ENCODE measurements around the gene ANKRD37. TPM values are rescaled to one million over a fixed set of nuclear protein-coding genes. Genes with fewer than 3 reads are reported as not detected.

Gene ANKRD37
- total RNA-seq, 1 experiment from 2014 or later = 5.1 TPM

DNA sequence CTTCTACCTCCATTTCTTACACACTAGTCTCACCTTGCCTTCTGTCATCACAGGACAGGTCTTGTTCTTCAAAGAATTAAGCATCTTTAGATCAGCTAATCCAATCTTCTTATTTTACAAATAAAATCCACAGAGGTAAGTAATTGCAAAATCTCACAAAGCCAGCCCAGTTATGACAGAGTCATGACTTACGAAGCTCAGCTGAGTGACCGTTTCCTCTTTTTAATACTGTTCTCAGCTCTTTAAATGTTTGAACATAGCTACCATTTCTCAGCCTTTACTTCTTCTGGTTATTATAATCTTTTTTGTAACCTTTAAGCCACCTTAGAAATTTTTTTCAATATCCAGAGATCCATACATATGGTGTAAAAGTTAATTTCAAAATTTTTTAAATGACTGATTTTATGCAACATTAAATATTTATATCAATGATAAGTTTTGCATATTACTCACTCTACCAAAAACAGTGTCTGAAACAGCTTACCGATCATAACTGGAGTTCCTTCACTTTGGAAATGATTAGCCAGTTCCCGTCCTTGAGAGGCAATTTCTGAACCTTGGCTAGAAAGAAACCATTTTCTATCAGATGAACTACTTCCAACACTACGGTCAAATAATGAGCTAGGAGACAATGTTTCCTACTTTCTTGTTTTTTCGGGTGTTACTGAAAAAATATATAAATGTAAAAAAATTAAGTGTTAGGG lies 8.8 kb downstream of the ANKRD37 start:
- in situ Hi-C loops (cut with HindIII; ENCODE audit: low pct_unique_long_range_greater_than_20kb, low sequenced_read_pairs) = no loop called here
- DNase-seq (ENCODE audit: low read depth, low spot score) (no peak), ATAC-seq (no peak)
- no peak overlapping the region for H3K27ac ChIP-seq (ENCODE audit: low read length)
- no peaks in the 10 kb centered on the region for H3K4me1 ChIP-seq (ENCODE audit: control insufficient read depth, insufficient read depth, low read length)
- CTCF ChIA-PET = interaction anchor here (0.6 kb wide), 1 partner anchor 314 kb away, joined by 3 read pairs; no protein-coding TSS in a partner anchor
- no peak overlapping the region for H3K4me3 ChIP-seq (ENCODE audit: low read depth in 2 of 2, low read length in 2 of 2)
- intact Hi-C loops (cut with micrococcal nuclease; ENCODE audit: unreplicated experiment) = no loop called here
- H3K27me3 ChIP-seq (ENCODE audit: control insufficient read depth, insufficient read depth, low read length) = no peaks in the 10 kb centered on the region
- POLR2A ChIA-PET = no interaction called here
- no peaks in the 10 kb centered on the region; the same call in 1 of the 2 replicates for H3K36me3 ChIP-seq (ENCODE audit: control insufficient read depth, insufficient read depth, low read length)
- no peaks in the 10 kb centered on the region for H3K9me3 ChIP-seq (ENCODE audit: control insufficient read depth, insufficient read depth, low read depth, low read length)
- BruUV-seq (replicated peaks) = no TSS peak
- no peak for TF ChIP-seq SIN3A (IDR thresholded peaks at IDR 0.05; ENCODE audit: borderline replicate concordance, insufficient read depth, low read depth, low read length)
- no peak for TF ChIP-seq POLR2AphosphoS5 (IDR thresholded peaks at IDR 0.05; ENCODE audit: low read depth, low read length)
- no peak for TF ChIP-seq TCF7L2 (IDR thresholded peaks at IDR 0.05; ENCODE audit: low read depth, low read length)
- TF ChIP-seq, protein P1, sequence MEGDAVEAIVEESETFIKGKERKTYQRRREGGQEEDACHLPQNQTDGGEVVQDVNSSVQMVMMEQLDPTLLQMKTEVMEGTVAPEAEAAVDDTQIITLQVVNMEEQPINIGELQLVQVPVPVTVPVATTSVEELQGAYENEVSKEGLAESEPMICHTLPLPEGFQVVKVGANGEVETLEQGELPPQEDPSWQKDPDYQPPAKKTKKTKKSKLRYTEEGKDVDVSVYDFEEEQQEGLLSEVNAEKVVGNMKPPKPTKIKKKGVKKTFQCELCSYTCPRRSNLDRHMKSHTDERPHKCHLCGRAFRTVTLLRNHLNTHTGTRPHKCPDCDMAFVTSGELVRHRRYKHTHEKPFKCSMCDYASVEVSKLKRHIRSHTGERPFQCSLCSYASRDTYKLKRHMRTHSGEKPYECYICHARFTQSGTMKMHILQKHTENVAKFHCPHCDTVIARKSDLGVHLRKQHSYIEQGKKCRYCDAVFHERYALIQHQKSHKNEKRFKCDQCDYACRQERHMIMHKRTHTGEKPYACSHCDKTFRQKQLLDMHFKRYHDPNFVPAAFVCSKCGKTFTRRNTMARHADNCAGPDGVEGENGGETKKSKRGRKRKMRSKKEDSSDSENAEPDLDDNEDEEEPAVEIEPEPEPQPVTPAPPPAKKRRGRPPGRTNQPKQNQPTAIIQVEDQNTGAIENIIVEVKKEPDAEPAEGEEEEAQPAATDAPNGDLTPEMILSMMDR (IDR thresholded peaks at IDR 0.05) = no peak
- TF ChIP-seq, protein P2, sequence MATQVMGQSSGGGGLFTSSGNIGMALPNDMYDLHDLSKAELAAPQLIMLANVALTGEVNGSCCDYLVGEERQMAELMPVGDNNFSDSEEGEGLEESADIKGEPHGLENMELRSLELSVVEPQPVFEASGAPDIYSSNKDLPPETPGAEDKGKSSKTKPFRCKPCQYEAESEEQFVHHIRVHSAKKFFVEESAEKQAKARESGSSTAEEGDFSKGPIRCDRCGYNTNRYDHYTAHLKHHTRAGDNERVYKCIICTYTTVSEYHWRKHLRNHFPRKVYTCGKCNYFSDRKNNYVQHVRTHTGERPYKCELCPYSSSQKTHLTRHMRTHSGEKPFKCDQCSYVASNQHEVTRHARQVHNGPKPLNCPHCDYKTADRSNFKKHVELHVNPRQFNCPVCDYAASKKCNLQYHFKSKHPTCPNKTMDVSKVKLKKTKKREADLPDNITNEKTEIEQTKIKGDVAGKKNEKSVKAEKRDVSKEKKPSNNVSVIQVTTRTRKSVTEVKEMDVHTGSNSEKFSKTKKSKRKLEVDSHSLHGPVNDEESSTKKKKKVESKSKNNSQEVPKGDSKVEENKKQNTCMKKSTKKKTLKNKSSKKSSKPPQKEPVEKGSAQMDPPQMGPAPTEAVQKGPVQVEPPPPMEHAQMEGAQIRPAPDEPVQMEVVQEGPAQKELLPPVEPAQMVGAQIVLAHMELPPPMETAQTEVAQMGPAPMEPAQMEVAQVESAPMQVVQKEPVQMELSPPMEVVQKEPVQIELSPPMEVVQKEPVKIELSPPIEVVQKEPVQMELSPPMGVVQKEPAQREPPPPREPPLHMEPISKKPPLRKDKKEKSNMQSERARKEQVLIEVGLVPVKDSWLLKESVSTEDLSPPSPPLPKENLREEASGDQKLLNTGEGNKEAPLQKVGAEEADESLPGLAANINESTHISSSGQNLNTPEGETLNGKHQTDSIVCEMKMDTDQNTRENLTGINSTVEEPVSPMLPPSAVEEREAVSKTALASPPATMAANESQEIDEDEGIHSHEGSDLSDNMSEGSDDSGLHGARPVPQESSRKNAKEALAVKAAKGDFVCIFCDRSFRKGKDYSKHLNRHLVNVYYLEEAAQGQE (IDR thresholded peaks at IDR 0.05; ENCODE audit: insufficient read depth in 1 of 2, low read depth in 2 of 2, low read length in 1 of 2) = no peak

DNA sequence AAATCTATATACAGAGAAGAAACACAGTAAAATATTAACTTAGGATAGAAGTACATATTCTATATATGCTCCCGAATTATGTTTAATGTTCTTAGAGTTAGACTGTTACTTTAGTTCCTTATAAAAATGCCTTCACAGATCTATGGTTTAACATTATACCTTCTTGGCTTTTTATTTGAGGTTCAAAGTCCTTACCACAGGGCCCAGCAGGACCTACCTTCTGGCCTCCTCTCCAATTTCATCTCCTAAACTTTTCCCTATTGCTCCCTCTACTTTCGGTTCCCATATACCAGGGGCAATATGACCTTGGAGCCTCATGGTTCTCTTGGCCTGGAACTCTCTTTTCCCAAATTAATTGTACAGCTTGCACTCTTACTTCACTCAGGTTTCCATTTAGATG lies 11.8 kb downstream of the ANKRD37 start:
- Histone ChIP-seq H3K27ac (ENCODE audit: low read length) (no peak overlapping the region), H3K9me3 (ENCODE audit: control insufficient read depth, insufficient read depth, low read depth, low read length) (no peaks in the 10 kb centered on the region), H3K36me3 (ENCODE audit: control insufficient read depth, insufficient read depth, low read length) (no peaks in the 10 kb centered on the region), H3K4me1 (ENCODE audit: control insufficient read depth, insufficient read depth, low read length) (no peaks in the 10 kb centered on the region), H3K4me3 (ENCODE audit: low read depth in 2 of 2, low read length in 2 of 2) (no peak overlapping the region), H3K27me3 (ENCODE audit: control insufficient read depth, insufficient read depth, low read length) (no peaks in the 10 kb centered on the region)
- TF ChIP-seq, protein P1 (IDR thresholded peaks at IDR 0.05) = no peak
- TF ChIP-seq POLR2AphosphoS5 (IDR thresholded peaks at IDR 0.05; ENCODE audit: low read depth, low read length) (no peak), TCF7L2 (IDR thresholded peaks at IDR 0.05; ENCODE audit: low read depth, low read length) (no peak), SIN3A (IDR thresholded peaks at IDR 0.05; ENCODE audit: borderline replicate concordance, insufficient read depth, low read depth, low read length) (no peak)
- TF ChIP-seq, protein P2 (IDR thresholded peaks at IDR 0.05; ENCODE audit: insufficient read depth in 1 of 2, low read depth in 2 of 2, low read length in 1 of 2) = no peak
- ChIA-PET POLR2A (no interaction called here), CTCF (no interaction called here)
- no TSS peak for BruUV-seq (replicated peaks)
- in situ Hi-C loops (cut with HindIII; ENCODE audit: low pct_unique_long_range_greater_than_20kb, low sequenced_read_pairs) = no loop called here
- ATAC-seq = no peak
- DNase-seq (ENCODE audit: low read depth, low spot score) = no peak
- intact Hi-C loops (cut with micrococcal nuclease; ENCODE audit: unreplicated experiment) = no loop called here

All from Panc1 (cell line).